GM12878 (cell line): ENCODE data around the gene PRKCZ. TPM values are rescaled to one million over a fixed set of nuclear protein-coding genes. Genes with fewer than 3 reads are reported as not detected.
A peak's percentile ranks its signal among the peaks of the same experiment; 100 is the strongest.

Source experiments
- ATAC-seq: fragments of 200-7000 bp; cut with Tn5 transposase; 3 replicates; pipeline ENCODE4 v1.9.1; 2020; ENCODE audit warnings: mild to moderate bottlenecking, moderate library complexity
- BruUV-seq: library from RNA; stranded (reverse); fragments of 400-500 nt; replicated peaks from 2 replicates; lab custom pipeline; 2021; lab: Mats Ljungman, UMichigan
- CTCF ChIA-PET: fragments of 300-600 bp; sonication (Branson Sonifier 250); formaldehyde crosslinking; extraction: SDS; loops from one replicate; lab custom pipeline; 2021; ENCODE audit warnings: inconsistent platforms; lab: Yijun Ruan, JAX
- POLR2A ChIA-PET: fragments of 350-600 bp; formaldehyde crosslinking; extraction: SDS; loops from one replicate; lab custom pipeline; 2021; ENCODE audit warnings: inconsistent platforms; lab: Charles Lee
- RAD21 ChIA-PET: fragments of 300-600 bp; sonication (Branson Sonifier 250); formaldehyde crosslinking; loops from one replicate; lab custom pipeline; 2023; ENCODE audit warnings: antibody characterized with exemption; ENCODE audit not compliant: unreplicated experiment; lab: Charles Lee
- SMC1A ChIA-PET: fragments of 300-600 bp; sonication (Branson Sonifier 250); formaldehyde crosslinking; loops from one replicate; lab custom pipeline; 2023; ENCODE audit not compliant: unreplicated experiment, uncharacterized antibody; lab: Charles Lee
- DNase-seq: peaks from one replicate; pipeline ENCODE4 v3.0.0-alpha.2; 2011; ENCODE audit warnings: low read depth, low spot score
- FAIRE-seq: peaks from 3 replicates; lab custom pipeline; 2011; peaks lifted over from hg19 to GRCh38; lab: Jason Lieb, UNC
- H2AFZ ChIP-seq: 2 replicates; pipeline ENCODE4 v1.6.0; 2011; ENCODE audit warnings: low read depth, low read length, control low read depth; ENCODE audit not compliant: control insufficient read depth
- H3K27ac ChIP-seq: 2 replicates; pipeline ENCODE4 v1.5.1; 2011; ENCODE audit warnings: control low read depth; ENCODE audit not compliant: control insufficient read depth, insufficient read depth
- H3K27me3 ChIP-seq, 2 experiments: replicated peaks in 1 of 2; 2 replicates each; pipeline versions ENCODE4 v1.6.0 to v1.6.1; 2011; ENCODE audit warnings: low read length in 1 of 2; ENCODE audit not compliant: control insufficient read depth in 2 of 2, insufficient read depth in 2 of 2
- H3K36me3 ChIP-seq, 2 experiments: 2 replicates each; pipeline ENCODE4 v1.5.1; 2011; ENCODE audit warnings: low read length in 1 of 2; ENCODE audit not compliant: control insufficient read depth in 2 of 2, insufficient read depth in 2 of 2
- H3K4me1 ChIP-seq: 2 replicates; pipeline ENCODE4 v1.6.1; 2011; ENCODE audit warnings: mild to moderate bottlenecking, low read length, moderate library complexity, mixed read lengths; ENCODE audit not compliant: control insufficient read depth, insufficient read depth
- H3K4me2 ChIP-seq: 2 replicates; pipeline ENCODE4 v1.6.0; 2011; ENCODE audit warnings: control low read depth; ENCODE audit not compliant: control insufficient read depth, insufficient read depth
- H3K4me3 ChIP-seq: fragments of 200-600 bp; sonication (generic); 2 replicates; pipeline ENCODE4 v1.5.1; 2016
- H3K79me2 ChIP-seq: 2 replicates; pipeline ENCODE4 v1.6.0; 2011; ENCODE audit warnings: low read length; ENCODE audit not compliant: control insufficient read depth, insufficient read depth
- H3K9ac ChIP-seq: 2 replicates; pipeline ENCODE4 v1.8.0; 2011; ENCODE audit warnings: low read length, control low read depth, mixed read lengths; ENCODE audit not compliant: control insufficient read depth, insufficient read depth
- H3K9me3 ChIP-seq: replicated peaks from 3 replicates; pipeline ENCODE4 v1.5.1; 2011; ENCODE audit warnings: mild to moderate bottlenecking, low read length; ENCODE audit not compliant: control insufficient read depth, insufficient read depth
- H4K20me1 ChIP-seq: 2 replicates; pipeline ENCODE4 v1.6.0; 2011; ENCODE audit not compliant: control insufficient read depth, insufficient read depth
- ASH2L ChIP-seq: fragments of 300-600, 200-600 bp; sonication (generic); IDR thresholded peaks from 2 replicates; pipeline ENCODE4 v1.6.1; 2017; ENCODE audit warnings: low read depth, mild to moderate bottlenecking, borderline replicate concordance
- CHD1 ChIP-seq: IDR thresholded peaks from 2 replicates; pipeline ENCODE4 v1.6.1; 2012; ENCODE audit warnings: low read depth, low read length, improper control_type of control experiment
- ELK1 ChIP-seq: IDR thresholded peaks from 2 replicates; pipeline ENCODE4 v1.6.1; 2012; ENCODE audit warnings: low read depth, low read length, improper control_type of control experiment
- HDAC2 ChIP-seq: fragments of 200-600 bp; sonication (generic); IDR thresholded peaks from 2 replicates; pipeline ENCODE4 v1.6.1; 2017
- MEF2B ChIP-seq: fragments of 450-650 bp; IDR thresholded peaks from 2 replicates; pipeline ENCODE4 v1.6.1; 2018; ENCODE audit warnings: mild to moderate bottlenecking, moderate library complexity; ENCODE audit not compliant: partially characterized antibody, poor library complexity, severe bottlenecking
- PKNOX1 ChIP-seq: fragments of 450-650 bp; IDR thresholded peaks from 2 replicates; pipeline ENCODE4 v1.6.1; 2016; ENCODE audit warnings: mild to moderate bottlenecking
- POLR2AphosphoS5 ChIP-seq: IDR thresholded peaks from 2 replicates; pipeline ENCODE4 v1.6.1; 2011; ENCODE audit warnings: mild to moderate bottlenecking, low read length, inconsistent platforms
- RBBP5 ChIP-seq: fragments of 200-600 bp; sonication (generic); conservative IDR thresholded peaks from 2 replicates; pipeline ENCODE4 v1.6.1; 2016
- SUZ12 ChIP-seq: fragments of 200-600 bp; sonication (generic); IDR thresholded peaks from one replicate; pipeline ENCODE4 v1.6.1; 2018; ENCODE audit warnings: antibody characterized with exemption, mild to moderate bottlenecking; ENCODE audit not compliant: unreplicated experiment
- YBX1 ChIP-seq: fragments of 450-650 bp; IDR thresholded peaks from 2 replicates; pipeline ENCODE4 v1.6.1; 2016; ENCODE audit warnings: antibody characterized with exemption
- ZBTB40 ChIP-seq: fragments of 450-650 bp; IDR thresholded peaks from 2 replicates; pipeline ENCODE4 v1.6.1; 2016; ENCODE audit warnings: mild to moderate bottlenecking, moderate library complexity, borderline replicate concordance
- WGBS: methylation state at CpG from one replicate; pipeline ENCODE4 v1.1.6; 2016; ENCODE audit warnings: low lambda C conversion rate; ENCODE audit not compliant: insufficient replicate concordance, insufficient coverage; ENCODE audit errors: missing lambda C conversion rate; 5-methylcytosine and 5-hydroxymethylcytosine counted together
- in situ Hi-C: fragments of 300-500 bp; cut with MboI; formaldehyde crosslinking; loops from 9 replicates; pipeline ENCODE4 v1.14.3; 2018; ENCODE audit warnings: mixed read lengths
- intact Hi-C: fragments of 100-400 bp; cut with micrococcal nuclease; formaldehyde crosslinking; loops from one replicate; pipeline ENCODE4 v1.14.2; 2022; ENCODE audit not compliant: unreplicated experiment
- polyA plus RNA-seq, 11 experiments: library from polyadenylated mRNA; depleted of rRNA in 4 of 11; unstranded in 6 of 11; stranded (reverse) in 5 of 11; fragments of >200 nt; fragmentation: Nextera tagmentation in 4 of 11; fragmentation: Illumina TruSeq in 1 of 11; extraction: Ambion mirVana in 4 of 11; extraction: Trizol in 1 of 11; gene quantifications; 1 replicate in 1 of 11; 2 replicates in 10 of 11; pipeline versions ENCODE4 v1.2.1 to v1.2.3, GENCODE V29; 2011 to 2016; ENCODE audit warnings: inconsistent platforms in 2 of 11, missing spikeins in 2 of 11, low read depth in 1 of 11
- total RNA-seq, 4 experiments: library from RNA; depleted of rRNA in 3 of 4; stranded (reverse); fragments of >200 nt in 3 of 4; fragmentation: Illumina TruSeq in 1 of 4; extraction: Trizol in 1 of 4; gene quantifications; 2 replicates each; pipeline versions ENCODE4 v1.2.1 to v1.2.3, GENCODE V29; 2013 to 2021

The PRKCZ gene
- total and polyA plus RNA-seq, 10 of the 15 experiments (the other 5 are each of a cell fraction or from before 2014, with no cell fraction given) = 0.05 to 1.9 (median 0.64) TPM; not detected in 1

GRCh38 chr1:2155147-2155598 is 105.0 kb downstream of the PRKCZ start:
- RAD21 ChIA-PET = no interaction called here
- ATAC-seq = no peak
- H2AFZ ChIP-seq = no peak overlapping the region
- no peak overlapping the region for H3K9ac ChIP-seq
- no peaks in the 10 kb centered on the region for H3K9me3 ChIP-seq
- 92% methylated on average over 10 of the region's 10 CpGs for WGBS
- POLR2A ChIA-PET = interaction anchor here (0.6 kb wide), 1 partner anchor 266 kb away, joined by 3 read pairs; no protein-coding TSS in a partner anchor
- no peak for DNase-seq
- H3K4me3 ChIP-seq = no peak overlapping the region
- TF ChIP-seq ELK1 (no peak), YBX1 (no peak), MEF2B (no peak), CHD1 (no peak), ZBTB40 (no peak), POLR2AphosphoS5 (no peak), SUZ12 (no peak), HDAC2 (no peak), ASH2L (no peak), PKNOX1 (no peak), RBBP5 (no peak)
- no TSS peak for BruUV-seq
- H3K79me2 ChIP-seq = no peaks in the 10 kb centered on the region
- SMC1A ChIA-PET = no interaction called here
- H3K4me2 ChIP-seq = no peak overlapping the region
- in situ Hi-C loops (loop anchor here (5.0 kb wide), 1 partner anchor 48 kb away; no protein-coding TSS in a partner anchor), intact Hi-C loops (no loop called here)
- no peaks in the 10 kb centered on the region for H3K4me1 ChIP-seq
- no peaks in the 10 kb centered on the region for H3K27me3 ChIP-seq
- H4K20me1 ChIP-seq = no peaks in the 10 kb centered on the region
- H3K27ac ChIP-seq = no peak overlapping the region
- peak; percentile 18 for FAIRE-seq
- no peaks in the 10 kb centered on the region for H3K36me3 ChIP-seq
- CTCF ChIA-PET = no interaction called here
